ENCODE data around the gene MPP3.
"Not testable (repeated sequence)": the region's sequence is repeated elsewhere in the genome, so short reads cannot be mapped to it uniquely, and the experiment has no call there.

MPP3 gene

DNA sequence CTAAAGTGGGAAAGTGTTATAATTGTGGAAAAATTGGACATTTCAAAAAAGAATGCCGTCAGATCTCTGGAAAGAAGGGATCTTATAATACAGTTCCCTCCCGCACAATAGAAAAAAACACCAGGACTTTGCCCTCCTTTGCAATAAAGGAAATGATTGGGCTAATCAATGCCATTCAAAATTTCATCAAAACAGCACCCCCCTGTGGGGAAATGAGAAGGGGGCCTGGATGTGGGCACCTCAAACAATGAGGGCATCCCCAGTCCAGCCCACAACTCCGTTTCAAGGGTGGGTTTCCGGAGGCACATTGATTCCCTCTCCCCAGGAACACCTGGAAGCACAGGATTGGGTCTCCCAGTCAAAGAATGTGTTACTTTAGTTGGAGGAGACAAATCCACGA is 40.1 kb upstream of the MPP3 start:
- in situ Hi-C loops (cut with MboI; ENCODE audit: low sequenced_read_pairs, unreplicated experiment): no loop called here
- TF ChIP-seq, protein P1, sequence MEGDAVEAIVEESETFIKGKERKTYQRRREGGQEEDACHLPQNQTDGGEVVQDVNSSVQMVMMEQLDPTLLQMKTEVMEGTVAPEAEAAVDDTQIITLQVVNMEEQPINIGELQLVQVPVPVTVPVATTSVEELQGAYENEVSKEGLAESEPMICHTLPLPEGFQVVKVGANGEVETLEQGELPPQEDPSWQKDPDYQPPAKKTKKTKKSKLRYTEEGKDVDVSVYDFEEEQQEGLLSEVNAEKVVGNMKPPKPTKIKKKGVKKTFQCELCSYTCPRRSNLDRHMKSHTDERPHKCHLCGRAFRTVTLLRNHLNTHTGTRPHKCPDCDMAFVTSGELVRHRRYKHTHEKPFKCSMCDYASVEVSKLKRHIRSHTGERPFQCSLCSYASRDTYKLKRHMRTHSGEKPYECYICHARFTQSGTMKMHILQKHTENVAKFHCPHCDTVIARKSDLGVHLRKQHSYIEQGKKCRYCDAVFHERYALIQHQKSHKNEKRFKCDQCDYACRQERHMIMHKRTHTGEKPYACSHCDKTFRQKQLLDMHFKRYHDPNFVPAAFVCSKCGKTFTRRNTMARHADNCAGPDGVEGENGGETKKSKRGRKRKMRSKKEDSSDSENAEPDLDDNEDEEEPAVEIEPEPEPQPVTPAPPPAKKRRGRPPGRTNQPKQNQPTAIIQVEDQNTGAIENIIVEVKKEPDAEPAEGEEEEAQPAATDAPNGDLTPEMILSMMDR (IDR thresholded peaks at IDR 0.05; ENCODE audit: borderline replicate concordance, control extremely low read depth, extremely low read depth, insufficient read depth, missing control alignments): no peak
- no peak for DNase-seq (ENCODE audit: low spot score)

DNA sequence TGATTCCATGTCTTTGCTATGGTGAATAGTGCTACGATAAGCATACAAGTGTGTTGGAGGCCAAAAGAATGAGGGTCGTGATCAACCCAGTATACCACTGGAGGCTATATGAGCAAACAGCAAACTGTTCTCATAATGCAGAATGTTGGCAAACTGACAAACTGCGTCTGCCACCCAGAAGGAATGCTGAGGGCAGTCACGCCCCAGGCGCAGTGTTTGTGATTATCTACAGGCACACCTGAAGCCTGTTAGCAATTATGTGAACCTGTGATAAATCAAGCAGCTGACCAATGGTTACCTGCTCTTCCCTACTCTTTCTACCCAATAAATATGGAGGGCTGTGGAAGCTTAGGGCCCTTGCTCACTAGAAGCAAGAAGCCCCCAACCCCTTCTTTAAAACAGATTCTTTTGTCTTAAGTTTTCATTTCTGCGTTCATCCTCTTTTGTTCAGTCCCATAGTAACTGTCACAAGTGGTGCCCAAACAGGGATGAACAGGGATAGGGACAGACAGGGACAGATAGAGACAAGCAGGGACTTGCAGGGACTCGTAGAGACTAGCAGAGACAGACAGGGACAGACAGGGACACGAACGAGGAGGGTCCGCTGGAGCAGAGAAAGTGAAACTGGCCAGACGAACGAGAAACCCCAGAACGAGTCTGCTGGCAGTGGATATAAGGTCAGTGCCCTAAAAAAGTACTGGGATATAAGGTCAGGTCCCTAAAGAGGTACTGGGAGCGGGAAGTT is 39.2 kb upstream of the MPP3 start:
- DNase-seq (ENCODE audit: low spot score): no peak
- TF ChIP-seq, protein P1 (IDR thresholded peaks at IDR 0.05; ENCODE audit: borderline replicate concordance, control extremely low read depth, extremely low read depth, insufficient read depth, missing control alignments): no peak
- in situ Hi-C loops (cut with MboI; ENCODE audit: low sequenced_read_pairs, unreplicated experiment): no loop called here

DNA sequence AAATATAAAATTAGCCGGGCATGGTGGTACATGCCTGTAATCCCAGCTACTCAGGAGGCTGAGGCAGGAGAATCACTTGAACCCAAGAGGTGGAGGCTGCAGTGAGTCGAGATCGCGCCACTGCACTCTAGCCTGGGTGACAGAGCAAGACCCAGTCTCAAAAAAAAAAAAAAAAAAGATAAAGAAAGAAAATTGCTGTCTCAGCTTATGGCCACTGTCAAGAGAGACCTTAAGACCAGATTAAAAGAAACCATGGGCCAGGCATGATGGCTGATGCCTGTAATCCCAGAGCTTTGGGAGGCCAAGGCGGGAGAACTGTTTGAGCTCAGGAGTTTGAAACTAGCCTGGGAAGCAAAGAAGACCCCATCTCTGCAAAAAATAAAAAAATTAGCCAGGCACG is 36.1 kb upstream of the MPP3 start:
- in situ Hi-C loops (cut with MboI; ENCODE audit: low sequenced_read_pairs, unreplicated experiment); DNase-seq (ENCODE audit: low spot score): not testable (repeated sequence)

DNA sequence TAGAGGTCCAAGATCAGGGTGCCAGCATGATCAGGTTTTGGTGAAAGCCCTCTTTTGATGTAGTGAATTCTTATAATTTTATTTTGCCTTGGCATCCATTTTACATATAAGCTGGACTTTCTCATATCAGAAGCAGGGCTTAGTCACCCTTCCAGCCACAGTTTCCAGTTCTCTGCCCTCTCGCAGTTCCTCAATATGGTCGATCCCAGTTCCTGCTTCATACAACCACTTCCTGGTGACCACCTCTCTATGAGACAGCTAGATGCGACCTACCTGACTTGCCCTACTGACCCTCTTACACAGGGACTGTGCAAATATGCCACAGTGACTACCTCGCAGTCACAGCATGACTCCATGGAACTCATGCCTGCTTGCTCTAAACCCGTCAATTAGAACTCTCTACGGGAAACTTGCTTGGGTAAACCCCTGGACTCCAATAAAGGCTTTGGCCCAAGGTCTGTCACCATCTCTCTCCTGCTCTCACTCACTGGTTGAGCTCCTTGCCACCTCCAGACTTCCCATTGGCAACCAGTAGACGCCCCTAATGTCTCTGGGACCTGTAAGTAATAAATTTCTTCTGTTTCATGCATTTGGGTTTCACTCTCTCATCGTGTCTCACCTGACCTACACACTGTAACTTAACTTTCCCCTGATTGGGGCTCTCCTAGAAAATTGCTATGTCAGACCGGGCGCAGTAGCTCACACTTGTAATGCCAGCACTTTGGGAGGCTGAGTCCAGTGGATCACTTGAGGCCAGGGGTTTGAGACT is 35.5 kb upstream of the MPP3 start:
- no peak for DNase-seq (ENCODE audit: low spot score)
- TF ChIP-seq, protein P1 (IDR thresholded peaks at IDR 0.05; ENCODE audit: borderline replicate concordance, control extremely low read depth, extremely low read depth, insufficient read depth, missing control alignments): no peak
- in situ Hi-C loops (cut with MboI; ENCODE audit: low sequenced_read_pairs, unreplicated experiment): no loop called here

DNA sequence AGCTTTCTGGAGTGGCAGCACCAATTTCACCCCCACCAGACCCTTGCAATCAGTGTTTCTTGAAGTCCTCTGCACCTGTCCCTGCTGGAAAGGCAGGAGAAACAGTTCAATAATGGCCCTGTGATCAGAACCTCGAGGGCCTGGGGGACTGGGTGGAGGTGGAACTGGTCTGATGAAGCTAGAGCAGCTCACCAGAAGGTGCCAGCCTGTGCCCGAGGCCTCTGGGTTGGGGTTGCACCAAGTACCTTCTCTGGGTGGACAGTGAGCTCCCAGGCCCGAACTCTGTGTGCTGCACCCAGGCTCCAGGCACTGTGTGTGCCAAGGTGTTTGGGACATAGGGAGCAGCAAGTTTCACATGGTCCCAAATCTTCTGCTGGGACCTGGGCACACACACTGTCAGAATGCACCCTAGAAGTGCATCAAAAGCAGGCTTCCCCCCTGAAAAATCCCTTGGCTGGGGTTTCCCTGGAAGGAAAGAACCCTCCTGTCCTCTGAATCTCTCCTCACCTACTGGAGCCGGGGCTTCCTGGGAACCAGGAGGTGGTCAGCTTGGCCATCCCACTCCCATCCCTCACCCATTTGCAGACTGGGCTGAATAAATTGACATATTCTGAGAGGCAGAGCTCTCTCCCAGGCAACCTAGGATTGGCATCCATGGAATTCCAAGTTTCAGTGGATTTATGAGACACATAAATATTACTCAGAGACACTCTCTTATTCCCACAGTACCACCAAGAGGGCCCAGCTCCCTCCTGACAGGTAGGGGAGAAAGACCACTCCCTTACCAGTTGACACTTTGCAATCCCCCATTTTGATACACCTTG is 31.4 kb upstream of the MPP3 start:
- TF ChIP-seq, protein P1 (IDR thresholded peaks at IDR 0.05; ENCODE audit: borderline replicate concordance, control extremely low read depth, extremely low read depth, insufficient read depth, missing control alignments): no peak
- in situ Hi-C loops (cut with MboI; ENCODE audit: low sequenced_read_pairs, unreplicated experiment): no loop called here
- DNase-seq (ENCODE audit: low spot score): no peak

DNA sequence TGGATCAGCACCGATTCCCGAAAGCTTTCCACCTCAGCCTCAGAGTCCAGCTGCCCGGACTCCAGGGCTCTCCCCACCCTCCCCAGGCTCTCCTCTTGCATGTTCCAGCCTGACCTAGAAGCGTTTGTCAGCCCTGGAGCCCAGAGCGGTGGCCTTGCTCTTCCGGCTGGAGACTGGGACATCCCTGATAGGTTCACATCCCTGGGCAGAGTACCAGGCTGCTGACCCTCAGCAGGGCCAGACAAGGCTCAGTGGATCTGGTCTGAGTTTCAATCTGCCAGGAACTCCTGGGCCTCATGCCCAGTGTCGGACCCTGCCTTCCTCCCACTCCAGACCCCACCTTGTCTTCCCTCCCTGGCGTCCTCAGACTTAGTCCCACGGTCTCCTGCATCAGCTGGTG is 29.0 kb upstream of the MPP3 start:
- in situ Hi-C loops (cut with MboI; ENCODE audit: low sequenced_read_pairs, unreplicated experiment): no loop called here
- TF ChIP-seq, protein P1 (IDR thresholded peaks at IDR 0.05; ENCODE audit: borderline replicate concordance, control extremely low read depth, extremely low read depth, insufficient read depth, missing control alignments): no peak
- no peak for DNase-seq (ENCODE audit: low spot score)

All from GM13976 (cell line).